HG03095 (cell line): ENCODE data around the gene JRKL.
"Not testable (repeated sequence)": the region's sequence is repeated elsewhere in the genome, so short reads cannot be mapped to it uniquely, and the experiment has no call there.

ENCODE experiments used
- ATAC-seq: cut with Tn5 transposase; IDR thresholded peaks from one replicate; pipeline ENCODE4 v1.9.1; 2021; ENCODE audit warnings: moderate library complexity; ENCODE audit not compliant: unreplicated experiment

The JRKL gene

GRCh38 chr11:96393753-96394348 is 4.0 kb downstream of the JRKL start:
- no peak for ATAC-seq

GRCh38 chr11:96394773-96395172 is 5.0 kb downstream of the JRKL start:
- ATAC-seq: no peak

DNA sequence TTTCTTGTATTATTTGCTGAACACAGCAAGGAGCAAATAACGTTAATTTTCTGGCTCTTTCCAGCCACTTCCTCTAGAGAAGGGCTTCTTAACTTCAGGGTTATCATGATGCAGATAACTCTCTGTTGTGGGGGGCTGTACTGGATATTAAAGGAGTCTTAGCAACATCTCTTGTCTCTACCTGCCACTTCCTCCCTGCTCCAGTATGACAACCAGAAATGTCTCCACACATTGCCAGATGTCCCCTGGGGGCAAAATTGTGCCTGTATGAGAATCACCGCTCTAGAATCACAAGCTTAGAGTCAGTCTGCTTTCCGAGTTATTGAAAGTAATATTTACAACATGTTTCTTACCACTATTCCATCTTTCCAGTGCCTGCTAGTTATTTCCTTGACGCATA is 6.8 kb downstream of the JRKL start:
- ATAC-seq: no peak

- no peak for ATAC-seq
Measured at GRCh38 chr11:96397863-96398262, 8.1 kb downstream of the JRKL start.

DNA sequence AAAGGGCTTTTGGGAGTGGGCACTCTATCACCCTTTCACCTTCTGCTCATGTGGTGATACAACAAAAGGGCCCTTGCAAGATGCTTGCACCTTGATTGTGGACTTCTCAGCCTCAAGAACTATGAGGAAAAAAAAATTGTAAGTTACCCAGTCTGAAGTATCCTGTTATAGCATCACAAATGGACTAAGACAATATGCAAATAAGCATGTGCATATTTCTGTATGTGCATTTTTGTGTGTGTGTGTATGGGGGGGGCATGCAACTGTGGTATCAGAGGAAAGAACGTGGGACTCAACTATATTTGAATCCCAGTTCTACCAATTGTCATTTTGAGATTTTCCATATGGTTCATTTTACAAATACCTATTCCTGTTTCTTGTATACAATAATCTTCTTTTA is 10.9 kb downstream of the JRKL start:
- ATAC-seq: no peak

- ATAC-seq: not testable (repeated sequence)
Measured at GRCh38 chr11:96411412-96411811, 21.6 kb downstream of the JRKL start.

DNA sequence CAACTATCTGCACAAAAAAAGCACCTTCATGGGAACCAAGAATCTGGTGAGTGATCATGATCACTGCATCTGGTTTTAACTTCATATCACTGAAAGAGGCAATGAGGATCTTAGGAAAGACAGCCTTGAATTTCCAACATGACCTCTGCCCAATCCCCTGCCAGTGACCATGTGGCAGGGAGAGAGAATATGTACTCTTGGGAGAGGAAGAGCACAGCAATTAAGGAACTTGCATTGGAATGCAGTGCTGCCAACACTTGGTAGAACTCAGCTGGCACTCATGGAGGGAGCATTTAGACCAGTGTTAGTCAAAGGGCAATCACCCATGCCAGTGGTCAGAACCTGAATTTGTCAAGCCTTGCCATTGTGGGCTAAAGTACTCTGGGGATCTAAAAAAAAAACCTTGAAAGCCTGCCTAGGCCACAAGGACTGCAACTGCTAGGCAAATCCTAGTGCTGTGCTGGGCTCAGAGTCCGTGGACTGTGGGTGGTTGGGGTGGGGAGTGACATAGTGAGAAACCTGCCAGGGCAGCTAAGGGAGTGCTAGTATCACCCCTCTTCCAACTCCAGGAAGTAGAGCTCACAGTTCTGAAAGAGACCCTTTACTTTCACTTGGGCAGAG is 23.1 kb downstream of the JRKL start:
- no peak for ATAC-seq

- ATAC-seq: no peak
Measured at GRCh38 chr11:96413408-96413807, 23.6 kb downstream of the JRKL start.

- ATAC-seq: no peak
Measured at GRCh38 chr11:96424693-96425092, 34.9 kb downstream of the JRKL start.

DNA sequence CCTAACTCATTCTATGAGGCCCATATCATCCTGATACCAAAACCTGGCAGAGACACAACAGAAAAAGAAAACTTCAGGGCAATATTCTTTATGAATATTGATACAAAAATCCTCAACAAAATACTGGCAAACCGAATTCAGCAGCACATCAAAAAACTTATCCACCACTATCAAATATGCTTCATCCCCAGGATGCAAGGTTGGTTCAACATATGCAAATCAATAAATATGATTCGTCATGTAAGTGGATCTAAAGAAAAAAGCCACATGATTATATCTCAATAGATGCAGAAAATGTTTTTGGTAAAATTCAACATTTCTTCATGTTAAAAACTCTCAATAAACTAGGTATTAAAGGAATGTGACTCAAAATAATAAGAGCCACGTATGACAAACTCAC is 40.9 kb downstream of the JRKL start:
- ATAC-seq: no peak

- not testable (repeated sequence) for ATAC-seq
Measured at GRCh38 chr11:96432654-96433053, 42.8 kb downstream of the JRKL start.
